GM19395 (cell line): ENCODE data around the gene POTEB3.
"Not testable (repeated sequence)": the region's sequence is repeated elsewhere in the genome, so short reads cannot be mapped to it uniquely, and the experiment has no call there.

Source experiments
- ATAC-seq: cut with Tn5 transposase; IDR thresholded peaks from one replicate; pipeline ENCODE4 v1.9.1; 2021; ENCODE audit warnings: mild to moderate bottlenecking, moderate library complexity; ENCODE audit not compliant: unreplicated experiment

The POTEB3 gene

DNA sequence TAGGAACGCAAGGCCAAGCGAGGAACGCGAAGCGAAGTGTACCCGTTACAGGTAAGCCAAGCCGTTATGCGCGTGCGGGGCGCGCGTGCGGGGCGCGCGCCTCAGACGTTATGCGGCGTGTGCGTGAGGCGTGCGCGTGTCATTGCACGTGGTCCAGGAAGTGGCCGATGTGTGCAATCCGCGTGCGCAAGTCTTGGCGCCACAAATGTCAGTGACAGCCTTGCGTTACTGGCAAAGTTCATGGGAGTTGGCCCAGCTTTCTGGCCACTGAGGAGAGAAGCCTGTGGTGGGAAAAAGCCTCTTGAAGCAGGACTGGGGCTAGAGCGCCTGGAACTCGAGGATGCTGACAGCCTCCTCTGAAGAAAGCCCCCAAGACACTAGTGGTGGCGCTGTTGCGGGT lies at the start of gene POTEB3:
TSS of gene POTEB3 (minus strand) at position 101 of the 400 bp plus-strand sequence. CDS start 488 bp downstream, outside the sequence.
- not testable (repeated sequence) for ATAC-seq

- ATAC-seq: not testable (repeated sequence)
Measured at GRCh38 chr15:21453683-21454082, 13.4 kb upstream of the POTEB3 start.

- not testable (repeated sequence) for ATAC-seq
Measured at GRCh38 chr15:21451920-21452563, 11.7 kb upstream of the POTEB3 start.

GRCh38 chr15:21451487-21451886 lies 11.2 kb upstream of the POTEB3 start:
- not testable (repeated sequence) for ATAC-seq

DNA sequence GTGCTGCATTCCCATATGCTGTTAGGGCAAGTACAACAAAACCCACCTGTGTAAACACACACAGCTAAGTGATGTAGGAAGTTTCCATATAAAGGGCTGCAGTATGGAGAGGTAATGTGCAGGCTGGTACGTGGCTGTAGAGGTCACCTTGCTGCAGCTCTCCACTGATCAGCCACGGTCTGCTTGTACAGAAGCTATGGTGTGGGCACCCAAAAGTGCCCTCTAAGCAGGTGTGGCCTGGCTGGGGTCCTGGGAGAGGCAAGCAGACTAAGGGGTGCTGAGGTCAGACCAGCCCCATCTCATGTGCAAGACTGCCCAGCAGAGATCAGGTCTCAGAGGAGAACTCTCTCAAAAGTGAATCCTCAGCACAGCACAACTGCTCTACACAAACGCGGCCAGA lies 32.9 kb downstream of the POTEB3 start:
- not testable (repeated sequence) for ATAC-seq

DNA sequence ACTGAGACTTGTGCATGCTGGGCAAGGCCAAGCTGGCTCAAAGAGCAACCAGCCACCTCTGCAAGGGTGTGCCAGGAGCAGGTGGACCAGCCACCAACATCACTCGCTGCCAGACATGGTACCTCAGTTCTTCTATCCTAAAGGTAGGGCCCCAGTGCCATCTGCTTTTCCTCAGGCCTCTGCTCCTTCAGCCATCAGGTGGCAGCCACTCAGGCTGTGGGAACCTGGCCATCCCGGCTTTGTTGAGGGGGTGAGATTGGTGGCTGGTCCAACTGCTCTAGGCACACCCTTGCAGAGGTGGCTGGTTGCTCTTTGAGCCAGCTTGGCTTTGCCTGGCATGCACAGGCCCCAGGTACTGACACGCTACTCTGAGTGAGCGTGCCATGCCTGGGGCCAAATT lies 38.8 kb downstream of the POTEB3 start:
- ATAC-seq: not testable (repeated sequence)

GRCh38 chr15:21399111-21399510 lies 41.2 kb downstream of the POTEB3 start:
- ATAC-seq: not testable (repeated sequence)

DNA sequence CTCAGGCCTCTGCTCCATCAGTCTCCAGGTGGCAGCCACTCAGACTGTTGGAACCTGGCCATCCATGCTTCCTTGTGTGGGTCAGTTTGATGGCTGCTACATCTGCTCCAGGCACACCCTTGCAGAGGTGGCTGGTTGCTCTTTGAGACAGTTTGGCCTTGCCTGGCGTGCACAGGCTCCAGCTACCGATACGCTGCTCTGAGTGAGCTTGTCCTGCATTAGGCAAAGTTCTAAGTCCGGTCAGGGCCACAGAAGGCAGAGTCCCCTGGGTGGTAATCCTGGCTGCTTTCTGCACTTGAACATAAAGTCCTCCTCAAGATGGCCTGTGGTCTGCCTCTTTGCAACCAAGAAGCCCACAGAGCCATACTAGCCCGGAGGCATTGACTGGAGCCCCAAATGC lies 41.8 kb downstream of the POTEB3 start:
- not testable (repeated sequence) for ATAC-seq

DNA sequence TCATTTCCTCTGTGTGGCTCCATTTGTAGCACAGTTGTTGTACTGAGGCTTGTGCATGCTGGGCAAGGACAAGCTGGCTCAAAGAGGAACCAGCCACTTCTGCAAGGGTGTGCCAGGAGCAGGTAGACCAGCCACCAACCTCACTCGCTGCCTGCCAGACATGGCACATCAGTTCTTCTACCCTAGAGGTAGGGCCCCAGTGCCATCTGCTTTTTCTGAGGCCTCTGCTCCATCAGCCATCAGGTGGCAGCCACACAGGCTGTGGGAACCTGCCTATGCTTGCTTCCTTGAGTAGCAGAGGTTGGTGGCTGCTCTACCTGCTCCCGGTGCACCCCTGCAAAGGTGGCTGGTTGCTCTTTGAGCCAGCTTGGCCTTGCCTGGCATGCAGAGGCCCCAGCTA lies 42.6 kb downstream of the POTEB3 start:
- not testable (repeated sequence) for ATAC-seq

DNA sequence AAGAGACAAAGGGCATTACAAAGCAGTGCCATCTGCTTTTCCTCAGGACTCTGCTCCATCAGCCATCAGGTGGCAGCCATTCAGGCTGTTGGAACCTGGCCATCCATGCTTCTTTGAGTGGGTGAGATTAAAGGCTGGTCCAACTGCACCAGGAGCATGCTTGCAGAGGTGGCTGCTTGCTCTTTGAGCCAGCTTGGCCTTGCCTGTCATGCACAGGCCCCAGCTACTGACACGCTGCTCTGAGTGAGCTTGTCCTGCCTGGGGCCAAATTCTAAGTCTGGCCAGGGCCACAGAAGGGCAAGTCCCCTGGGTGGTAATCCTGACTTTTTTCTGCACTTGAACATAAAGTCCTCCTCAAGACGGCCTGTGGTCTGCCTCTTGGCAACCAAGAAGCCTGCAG lies 43.1 kb downstream of the POTEB3 start:
- not testable (repeated sequence) for ATAC-seq

GRCh38 chr15:21385961-21386360 lies 54.3 kb downstream of the POTEB3 start:
- not testable (repeated sequence) for ATAC-seq

- not testable (repeated sequence) for ATAC-seq
Measured at GRCh38 chr15:21383866-21384485, 56.3 kb downstream of the POTEB3 start.

DNA sequence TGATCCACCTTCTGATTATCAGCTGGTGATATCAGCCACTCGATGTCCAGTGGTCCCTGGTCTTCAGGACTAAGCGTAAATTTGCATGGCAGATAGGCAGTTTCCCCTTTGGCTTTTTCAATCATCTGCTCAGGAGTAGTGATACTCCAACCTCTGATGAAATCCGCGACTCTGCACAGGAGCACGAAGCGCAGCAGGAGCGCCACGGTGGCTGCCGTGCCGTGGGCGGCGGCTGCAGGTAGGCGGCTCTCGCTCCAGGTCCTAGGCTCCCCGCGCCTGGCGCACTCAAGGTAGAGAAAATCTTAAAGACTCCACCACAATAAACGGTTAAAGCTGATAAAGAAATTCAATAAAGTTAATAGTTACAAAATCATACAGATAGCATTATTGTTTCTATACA lies 66.6 kb downstream of the POTEB3 start:
- ATAC-seq: not testable (repeated sequence)

- not testable (repeated sequence) for ATAC-seq
Measured at GRCh38 chr15:21369177-21369576, 71.1 kb downstream of the POTEB3 start.

DNA sequence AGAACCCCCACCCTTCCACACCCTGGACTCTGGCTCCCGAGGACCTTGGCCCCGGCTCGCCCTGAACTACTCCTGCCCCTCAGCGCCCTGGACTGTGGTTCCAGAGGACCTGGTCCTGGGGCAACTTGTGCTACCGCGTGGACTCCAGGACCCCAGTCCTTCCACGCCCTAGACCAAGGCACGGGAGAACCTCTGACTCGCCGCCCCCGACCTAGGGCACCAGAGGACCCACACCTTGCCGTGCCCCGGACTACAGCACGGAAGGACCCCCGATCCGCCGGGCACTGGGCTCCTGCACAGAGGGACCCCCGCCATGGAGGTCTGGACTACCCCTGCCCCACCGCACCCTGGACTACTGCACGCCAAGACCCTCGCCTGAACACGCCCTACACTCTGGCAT lies 71.7 kb downstream of the POTEB3 start:
- ATAC-seq: not testable (repeated sequence)
